ENCODE results near the gene CELA2A. TPM values are rescaled to one million over a fixed set of nuclear protein-coding genes. Genes with fewer than 3 reads are reported as not detected.

Gene CELA2A
- total and polyA plus RNA-seq, 2 of the 13 experiments (the other 11 are each of a cell fraction or from before 2014, with no cell fraction given): not detected

GRCh38 chr1:15506831-15507230, 50.3 kb downstream of the CELA2A start:
- Histone ChIP-seq H4K20me1 (ENCODE audit: insufficient read depth, low read length) (no peaks in the 10 kb centered on the region), H3K27ac (ENCODE audit: extremely low read length, insufficient read depth, low read length) (no peak overlapping the region), H3K36me3 (replicated peaks in 1 of 2; ENCODE audit: control insufficient read depth in 1 of 2, insufficient read depth in 2 of 2, low read length in 2 of 2) (peaks cover 2 to 17% of the 10 kb centered on the region in 2 experiments; a peak in 3 of 5 replicates), H3K4me2 (ENCODE audit: low read depth, low read length) (no peak overlapping the region), H3K27me3 (ENCODE audit: control insufficient read depth in 1 of 2, insufficient read depth in 2 of 2, low read length in 2 of 2) (no peaks in the 10 kb centered on the region), H3K4me3 (replicated peaks in 1 of 3; ENCODE audit: insufficient read depth in 1 of 3, low read depth in 2 of 3, low read length in 3 of 3) (no peak overlapping the region), H3K9ac (ENCODE audit: insufficient read depth, low read depth, low read length) (no peak overlapping the region), H3K79me2 (ENCODE audit: insufficient read depth, low read length) (no peaks in the 10 kb centered on the region), H3K9me3 (ENCODE audit: low read length) (no peaks in the 10 kb centered on the region), H3K4me1 (ENCODE audit: insufficient read depth, low read length) (no peaks in the 10 kb centered on the region), H2AFZ (ENCODE audit: low read length) (no peak overlapping the region)
- CTCF ChIA-PET (ENCODE audit: low intra/inter-chr PET ratio, low total read pairs): no interaction called here
- POLR2A ChIA-PET: no interaction called here
- WGBS (ENCODE audit: low lambda C conversion rate): 94% methylated on average over 17 of the region's 17 CpGs
- ATAC-seq (no peak), DNase-seq (ENCODE audit: low spot score) (no peak), FAIRE-seq (no peak)
- no peak for TF ChIP-seq HNF1B (CRISPR knock-in tag; IDR thresholded peaks at IDR 0.05)
- intact Hi-C loops (cut with micrococcal nuclease; ENCODE audit: unreplicated experiment): no loop called here
- in situ Hi-C loops (cut with HindIII; ENCODE audit: extremely low pct_ligation_motif_present, low pct_unique_long_range_greater_than_20kb): no loop called here
- no TSS peak for BruUV-seq (replicated peaks)

GRCh38 chr1:15507278-15507677, 50.7 kb downstream of the CELA2A start:
- Histone ChIP-seq H3K27ac (ENCODE audit: extremely low read length, insufficient read depth, low read length) (no peak overlapping the region), H2AFZ (ENCODE audit: low read length) (no peak overlapping the region), H3K79me2 (ENCODE audit: insufficient read depth, low read length) (no peaks in the 10 kb centered on the region), H3K4me3 (replicated peaks in 1 of 3; ENCODE audit: insufficient read depth in 1 of 3, low read depth in 2 of 3, low read length in 3 of 3) (no peak overlapping the region), H3K9ac (ENCODE audit: insufficient read depth, low read depth, low read length) (no peak overlapping the region), H3K9me3 (ENCODE audit: low read length) (no peaks in the 10 kb centered on the region), H4K20me1 (ENCODE audit: insufficient read depth, low read length) (no peaks in the 10 kb centered on the region), H3K4me2 (ENCODE audit: low read depth, low read length) (no peak overlapping the region), H3K36me3 (replicated peaks in 1 of 2; ENCODE audit: control insufficient read depth in 1 of 2, insufficient read depth in 2 of 2, low read length in 2 of 2) (peaks cover 2 to 22% of the 10 kb centered on the region in 2 experiments; a peak in 3 of 5 replicates), H3K27me3 (ENCODE audit: control insufficient read depth in 1 of 2, insufficient read depth in 2 of 2, low read length in 2 of 2) (no peaks in the 10 kb centered on the region), H3K4me1 (ENCODE audit: insufficient read depth, low read length) (no peaks in the 10 kb centered on the region)
- 91% methylated on average over 5 of the region's 5 CpGs for WGBS (ENCODE audit: low lambda C conversion rate)
- no peak for FAIRE-seq
- intact Hi-C loops (cut with micrococcal nuclease; ENCODE audit: unreplicated experiment) (no loop called here), in situ Hi-C loops (cut with HindIII; ENCODE audit: extremely low pct_ligation_motif_present, low pct_unique_long_range_greater_than_20kb) (no loop called here)
- POLR2A ChIA-PET: no interaction called here
- DNase-seq (ENCODE audit: low spot score): no peak
- CTCF ChIA-PET (ENCODE audit: low intra/inter-chr PET ratio, low total read pairs): no interaction called here
- BruUV-seq (replicated peaks): no TSS peak
- ATAC-seq: no peak
- TF ChIP-seq ZNF563 (CRISPR knock-in tag; IDR thresholded peaks at IDR 0.05) (no peak), NCOR1 (IDR thresholded peaks at IDR 0.05; ENCODE audit: borderline replicate concordance, low read length) (no peak), KLF11 (CRISPR knock-in tag; IDR thresholded peaks at IDR 0.05) (no peak), TEF (CRISPR knock-in tag; IDR thresholded peaks at IDR 0.05) (no peak), ZNF687 (CRISPR knock-in tag; IDR thresholded peaks at IDR 0.05) (no peak), ZNF747 (CRISPR knock-in tag; IDR thresholded peaks at IDR 0.05; ENCODE audit: borderline replicate concordance) (no peak), ERF (CRISPR knock-in tag; IDR thresholded peaks at IDR 0.05) (no peak), FOXK1 (CRISPR knock-in tag; IDR thresholded peaks at IDR 0.05; ENCODE audit: borderline replicate concordance, low read depth) (no peak), MED13 (CRISPR knock-in tag; IDR thresholded peaks at IDR 0.05) (no peak), MBD4 (IDR thresholded peaks at IDR 0.05; ENCODE audit: borderline replicate concordance, low read length) (no peak), BATF2 (CRISPR knock-in tag; IDR thresholded peaks at IDR 0.05) (no peak)

All from HepG2 (cell line).